NT2/D1 (cell line): ENCODE data around the gene MED1.

Experiments used
- YY1 ChIP-seq: IDR thresholded peaks from 2 replicates; pipeline ENCODE4 v1.6.1; 2011; ENCODE audit not compliant: insufficient read length, insufficient read depth
- ZNF274 ChIP-seq: IDR thresholded peaks from 2 replicates; pipeline ENCODE4 v1.6.1; 2011; ENCODE audit warnings: mild to moderate bottlenecking, low read depth, low read length

GRCh38 chr17:39401412-39402243, 49.4 kb downstream of the MED1 start, which contains the start of gene FBXL20:
- TF ChIP-seq ZNF274 = no peak
- TF ChIP-seq YY1 = no peak
